HCT116 (cell line): Measurements from ENCODE around the gene S100P. TPM values are rescaled to one million over a fixed set of nuclear protein-coding genes. Genes with fewer than 3 reads are reported as not detected.

Experiments
- ATAC-seq: fragments of 200-7000 bp; cut with Tn5 transposase; 2 replicates; pipeline ENCODE4 v1.9.1; 2020; ENCODE audit warnings: mild to moderate bottlenecking, moderate library complexity
- BruUV-seq: library from RNA; stranded (reverse); fragments of 400-500 nt; replicated peaks from 2 replicates; lab custom pipeline; 2021; lab: Mats Ljungman, UMichigan
- CTCF ChIA-PET: fragments of 300-600 bp; sonication (Branson Sonifier 250); formaldehyde crosslinking; loops from one replicate; lab custom pipeline; 2021; ENCODE audit warnings: antibody characterized with exemption; lab: Charles Lee
- POLR2A ChIA-PET: fragments of 300-600, 350-600 bp; sonication (Branson Sonifier 250); formaldehyde crosslinking; loops from one replicate; lab custom pipeline; 2021; ENCODE audit warnings: antibody characterized with exemption; lab: Charles Lee
- RAD21 ChIA-PET, 2 experiments: fragments of 300-600 bp; sonication (Branson Sonifier 250); formaldehyde crosslinking; loops; one replicate each; lab custom pipeline; 2023; ENCODE audit warnings: low total read pairs in 2 of 2; ENCODE audit not compliant: uncharacterized antibody in 2 of 2, unreplicated experiment in 2 of 2, low non-redundant PET in 1 of 2; lab: Charles Lee
- DNase-seq: peaks from one replicate; pipeline ENCODE4 v3.0.0-alpha.2; 2010; ENCODE audit warnings: low read depth, low spot score
- H2AFZ ChIP-seq: fragments of 200-600 bp; shearing (Covaris generic), sonication (generic); 2 replicates; pipeline ENCODE4 v1.6.1; 2017; ENCODE audit warnings: low read depth, mixed run types, mixed read lengths, antibody characterized with exemption, low read length; ENCODE audit not compliant: poor library complexity, severe bottlenecking
- H3K27ac ChIP-seq: 2 replicates; pipeline ENCODE4 v1.5.1; 2012; ENCODE audit warnings: low read depth, low read length
- H3K27me3 ChIP-seq: fragments of 200-600 bp; sonication (generic); 2 replicates; pipeline ENCODE4 v1.6.1; 2016; ENCODE audit warnings: mixed run types, low read length, mixed read lengths; ENCODE audit not compliant: insufficient read depth
- H3K36me3 ChIP-seq, 2 experiments: fragments of 200-500 bp in 1 of 2; fragments of 200-600 bp in 1 of 2; sonication (Bioruptor generic) in 1 of 2; sonication (generic) in 1 of 2; 2 replicates each; pipeline versions ENCODE4 v1.5.1 to v1.6.1; 2014 to 2016; ENCODE audit warnings: low read length in 2 of 2, inconsistent platforms in 1 of 2, mixed read lengths in 1 of 2, mixed run types in 1 of 2; ENCODE audit not compliant: insufficient read depth in 2 of 2, control insufficient read depth in 1 of 2
- H3K4me1 ChIP-seq, 2 experiments: fragments of 200-600 bp in 1 of 2; sonication (generic) in 1 of 2; 2 replicates each; pipeline versions ENCODE4 v1.5.1 to v1.6.1; 2012 to 2017; ENCODE audit warnings: low read length in 2 of 2, inconsistent platforms in 1 of 2, mild to moderate bottlenecking in 1 of 2, mixed read lengths in 1 of 2, mixed run types in 1 of 2, moderate library complexity in 1 of 2; ENCODE audit not compliant: insufficient read depth in 2 of 2, control insufficient read depth in 1 of 2
- H3K4me2 ChIP-seq: fragments of 200-600 bp; sonication (generic); 2 replicates; pipeline ENCODE4 v1.6.1; 2017; ENCODE audit warnings: mixed run types, low read length, mixed read lengths
- H3K4me3 ChIP-seq, 2 experiments: fragments of 200-600 bp in 1 of 2; sonication (generic) in 1 of 2; replicated peaks in 1 of 2; 2 replicates each; pipeline ENCODE4 v1.5.1; 2011 to 2016; ENCODE audit warnings: low read length in 2 of 2, control low read depth in 1 of 2, low read depth in 1 of 2, mild to moderate bottlenecking in 1 of 2, mixed read lengths in 1 of 2, mixed run types in 1 of 2
- H3K79me2 ChIP-seq: fragments of 200-600 bp; sonication (generic); 2 replicates; pipeline ENCODE4 v1.6.1; 2017; ENCODE audit warnings: mild to moderate bottlenecking, mixed run types, low read length, moderate library complexity, mixed read lengths; ENCODE audit not compliant: insufficient read depth
- H3K9ac ChIP-seq: fragments of 200-600 bp; sonication (generic); 2 replicates; pipeline ENCODE4 v1.6.1; 2016; ENCODE audit warnings: low read length, mixed read lengths
- H3K9me2 ChIP-seq: fragments of 200-600 bp; sonication (generic), shearing (Covaris generic); 2 replicates; pipeline ENCODE4 v1.6.1; 2017; ENCODE audit warnings: mixed run types, mild to moderate bottlenecking, moderate library complexity; ENCODE audit not compliant: insufficient read depth
- H3K9me3 ChIP-seq, 2 experiments: fragments of 200-500 bp in 1 of 2; fragments of 200-600 bp in 1 of 2; sonication (Bioruptor generic) in 1 of 2; sonication (generic) in 1 of 2; 2 replicates each; pipeline ENCODE4 v1.6.1; 2014 to 2017; ENCODE audit warnings: low read length in 2 of 2, mixed read lengths in 2 of 2, inconsistent platforms in 1 of 2, low read depth in 1 of 2, mild to moderate bottlenecking in 1 of 2, mixed run types in 1 of 2, moderate library complexity in 1 of 2; ENCODE audit not compliant: control insufficient read depth in 1 of 2, insufficient read depth in 1 of 2
- H4K20me1 ChIP-seq: fragments of 200-600 bp; sonication (generic), shearing (Covaris generic); 2 replicates; pipeline ENCODE4 v1.6.1; 2017; ENCODE audit warnings: mixed run types, mild to moderate bottlenecking, moderate library complexity; ENCODE audit not compliant: insufficient read depth
- ATF3 ChIP-seq: IDR thresholded peaks from 2 replicates; pipeline ENCODE4 v1.6.1; 2012
- CEBPB ChIP-seq: IDR thresholded peaks from 2 replicates; pipeline ENCODE4 v1.6.1; 2012; ENCODE audit warnings: low read depth
- CTCF ChIP-seq, 3 experiments: fragments of 200-600 bp in 1 of 3; sonication (generic) in 1 of 3; IDR thresholded peaks in 2 of 3; conservative IDR thresholded peaks in 1 of 3; 2 replicates each; pipeline ENCODE4 v1.5.1; 2012 to 2017; ENCODE audit warnings: low read depth in 2 of 3, low read length in 2 of 3, antibody characterized with exemption in 1 of 3, borderline replicate concordance in 1 of 3, control low read depth in 1 of 3, mild to moderate bottlenecking in 1 of 3, mixed read lengths in 1 of 3, mixed run types in 1 of 3, moderate library complexity in 1 of 3; ENCODE audit not compliant: insufficient read depth in 1 of 3
- EGR1 ChIP-seq: IDR thresholded peaks from 2 replicates; pipeline ENCODE4 v1.6.1; 2012; ENCODE audit warnings: low read depth
- EZH2phosphoT487 ChIP-seq: fragments of 200-600 bp; IDR thresholded peaks from 2 replicates; pipeline ENCODE4 v1.6.1; 2018; ENCODE audit warnings: antibody characterized with exemption, borderline replicate concordance
- POLR2AphosphoS5 ChIP-seq: IDR thresholded peaks from 2 replicates; pipeline ENCODE4 v1.6.1; 2011; ENCODE audit warnings: mild to moderate bottlenecking, low read depth, low read length, moderate library complexity
- RAD21 ChIP-seq: IDR thresholded peaks from 2 replicates; pipeline ENCODE4 v1.6.1; 2012; ENCODE audit warnings: low read depth, mild to moderate bottlenecking
- REST ChIP-seq: IDR thresholded peaks from 2 replicates; pipeline ENCODE4 v1.6.1; 2012; ENCODE audit warnings: low read depth
- TCF7L2 ChIP-seq: IDR thresholded peaks from 2 replicates; pipeline ENCODE4 v1.7.0; 2011; ENCODE audit warnings: borderline replicate concordance, inconsistent platforms; ENCODE audit not compliant: insufficient read depth, insufficient read length; ENCODE audit errors: extremely low read depth
- YY1 ChIP-seq: IDR thresholded peaks from 2 replicates; pipeline ENCODE4 v1.6.1; 2011; ENCODE audit warnings: low read length, low read depth, moderate library complexity, mild to moderate bottlenecking; ENCODE audit not compliant: insufficient replicate concordance; ENCODE audit errors: extremely low read depth
- ZFX ChIP-seq: fragments of 450-650 bp; IDR thresholded peaks from 2 replicates; pipeline ENCODE4 v1.6.1; 2017
- intact Hi-C: fragments of 100-400 bp; cut with micrococcal nuclease; formaldehyde crosslinking; loops from 2 replicates; pipeline ENCODE4 v1.10.0; 2022
- total RNA-seq: library from RNA; stranded (reverse); gene quantifications from one replicate; pipeline ENCODE4 v1.2.1, GENCODE V29; 2021; ENCODE audit not compliant: unreplicated experiment

S100P gene
- total RNA-seq, 1 experiment from 2014 or later: 4.1 TPM

GRCh38 chr4:6701371-6701770, 7.7 kb downstream of the S100P start:
- no TSS peak for BruUV-seq
- Histone ChIP-seq H3K9me3 (no peaks in the 10 kb centered on the region), H3K4me1 (peaks cover 0 to 7% of the 10 kb centered on the region in 2 experiments; a peak in 2 of 4 replicates)
- RAD21 ChIA-PET: no interaction called here
- TF ChIP-seq CTCF (IDR thresholded peaks at IDR 0.05 in 2 of 3, conservative IDR thresholded peaks at IDR 0.05 in 1 of 3; ENCODE audit: borderline replicate concordance in 1 of 3, insufficient read depth in 1 of 3, low read depth in 2 of 3, low read length in 2 of 3) (peak; percentile 23 to 79 (median 68); a peak in 5 of 6 replicates), RAD21 (peak; percentile 46), CEBPB (no peak)
- TF ChIP-seq, all 23 proteins: peak for 2
- no peak overlapping the region for H3K9ac ChIP-seq
- H3K9me2 ChIP-seq: no peaks in the 10 kb centered on the region
- peaks cover 16% of the 10 kb centered on the region for H3K79me2 ChIP-seq
- DNase-seq: no peak
- intact Hi-C loops: no loop called here
- peak; percentile 96 for ATAC-seq
- peaks cover 0 to 3% of the 10 kb centered on the region in 2 experiments; a peak in 1 of 4 replicates for H3K36me3 ChIP-seq
- no peak overlapping the region for H2AFZ ChIP-seq
- H3K4me3 ChIP-seq: no peak overlapping the region
- no peak overlapping the region for H3K4me2 ChIP-seq
- ChIA-PET CTCF (interaction anchor here (1.0 to 1.5 kb wide), 5 partner anchors 9 to 173 kb away, joined by 3 to 4 read pairs (median 3); partner anchors contain the start of gene MRFAP1L1), POLR2A (interaction anchor here (0.7 kb wide), 1 partner anchor 9 kb away, joined by 3 read pairs; the partner anchor contains the start of gene MRFAP1L1)
- H3K27ac ChIP-seq: no peak overlapping the region
- no peaks in the 10 kb centered on the region for H3K27me3 ChIP-seq
- no peaks in the 10 kb centered on the region for H4K20me1 ChIP-seq

GRCh38 chr4:6702761-6703160, 9.1 kb downstream of the S100P start:
- H3K9me2 ChIP-seq: no peaks in the 10 kb centered on the region
- H3K79me2 ChIP-seq: peaks cover 30% of the 10 kb centered on the region
- H2AFZ ChIP-seq: no peak overlapping the region
- BruUV-seq: no TSS peak
- no peaks in the 10 kb centered on the region for H4K20me1 ChIP-seq
- H3K9me3 ChIP-seq: no peaks in the 10 kb centered on the region
- DNase-seq: no peak
- no peak overlapping the region for H3K27ac ChIP-seq
- H3K9ac ChIP-seq: no peak overlapping the region
- ChIA-PET RAD21 (no interaction called here), POLR2A (no interaction called here), CTCF (no interaction called here)
- no peak overlapping the region for H3K4me3 ChIP-seq
- intact Hi-C loops: no loop called here
- peaks cover 0 to 7% of the 10 kb centered on the region in 2 experiments; a peak in 2 of 4 replicates for H3K4me1 ChIP-seq
- ATAC-seq: no peak
- no peaks in the 10 kb centered on the region for H3K27me3 ChIP-seq
- H3K36me3 ChIP-seq: peaks cover 3 to 9% of the 10 kb centered on the region in 2 experiments; a peak in 3 of 4 replicates
- no peak overlapping the region for H3K4me2 ChIP-seq
- TF ChIP-seq TCF7L2 (no peak), POLR2AphosphoS5 (no peak), YY1 (no peak), RAD21 (no peak), REST (no peak), EGR1 (no peak), ATF3 (no peak), EZH2phosphoT487 (no peak), ZFX (no peak)
